Measurements from ENCODE around the gene HS1BP3.

DNA sequence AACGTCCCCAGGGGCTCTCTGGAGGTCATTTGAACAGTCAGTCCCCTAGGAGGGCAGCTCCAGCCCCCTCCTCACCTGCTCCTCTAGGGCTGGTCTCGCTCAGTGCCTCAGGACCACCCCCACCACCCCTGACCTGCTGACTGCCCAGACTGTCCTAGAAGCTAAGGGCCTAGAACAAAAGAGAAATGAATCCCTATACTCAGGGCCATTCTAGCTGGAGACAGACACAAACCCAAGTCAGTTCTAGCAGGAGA is 83.0 kb downstream of the HS1BP3 start:
- TF ChIP-seq, protein P1, sequence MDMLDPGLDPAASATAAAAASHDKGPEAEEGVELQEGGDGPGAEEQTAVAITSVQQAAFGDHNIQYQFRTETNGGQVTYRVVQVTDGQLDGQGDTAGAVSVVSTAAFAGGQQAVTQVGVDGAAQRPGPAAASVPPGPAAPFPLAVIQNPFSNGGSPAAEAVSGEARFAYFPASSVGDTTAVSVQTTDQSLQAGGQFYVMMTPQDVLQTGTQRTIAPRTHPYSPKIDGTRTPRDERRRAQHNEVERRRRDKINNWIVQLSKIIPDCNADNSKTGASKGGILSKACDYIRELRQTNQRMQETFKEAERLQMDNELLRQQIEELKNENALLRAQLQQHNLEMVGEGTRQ (IDR thresholded peaks at IDR 0.05; ENCODE audit: low read depth, low read length): no peak
- TF ChIP-seq, protein P1 (CRISPR knock-in tag; IDR thresholded peaks at IDR 0.05; ENCODE audit: borderline replicate concordance): no peak
- no peak for TF ChIP-seq ARID2 (CRISPR knock-in tag; IDR thresholded peaks at IDR 0.05; ENCODE audit: borderline replicate concordance)
- TF ChIP-seq, protein P2, sequence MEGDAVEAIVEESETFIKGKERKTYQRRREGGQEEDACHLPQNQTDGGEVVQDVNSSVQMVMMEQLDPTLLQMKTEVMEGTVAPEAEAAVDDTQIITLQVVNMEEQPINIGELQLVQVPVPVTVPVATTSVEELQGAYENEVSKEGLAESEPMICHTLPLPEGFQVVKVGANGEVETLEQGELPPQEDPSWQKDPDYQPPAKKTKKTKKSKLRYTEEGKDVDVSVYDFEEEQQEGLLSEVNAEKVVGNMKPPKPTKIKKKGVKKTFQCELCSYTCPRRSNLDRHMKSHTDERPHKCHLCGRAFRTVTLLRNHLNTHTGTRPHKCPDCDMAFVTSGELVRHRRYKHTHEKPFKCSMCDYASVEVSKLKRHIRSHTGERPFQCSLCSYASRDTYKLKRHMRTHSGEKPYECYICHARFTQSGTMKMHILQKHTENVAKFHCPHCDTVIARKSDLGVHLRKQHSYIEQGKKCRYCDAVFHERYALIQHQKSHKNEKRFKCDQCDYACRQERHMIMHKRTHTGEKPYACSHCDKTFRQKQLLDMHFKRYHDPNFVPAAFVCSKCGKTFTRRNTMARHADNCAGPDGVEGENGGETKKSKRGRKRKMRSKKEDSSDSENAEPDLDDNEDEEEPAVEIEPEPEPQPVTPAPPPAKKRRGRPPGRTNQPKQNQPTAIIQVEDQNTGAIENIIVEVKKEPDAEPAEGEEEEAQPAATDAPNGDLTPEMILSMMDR (CRISPR knock-in tag; IDR thresholded peaks at IDR 0.05): no peak
- TF ChIP-seq CBX2 (IDR thresholded peaks at IDR 0.05; ENCODE audit: low read depth, low read length): no peak
- TF ChIP-seq CBX2 (CRISPR knock-in tag; IDR thresholded peaks at IDR 0.05; ENCODE audit: low read depth): no peak
- no peak for TF ChIP-seq ZMYM2 (CRISPR knock-in tag; IDR thresholded peaks at IDR 0.05)
- no peak for TF ChIP-seq MXD4 (CRISPR knock-in tag; IDR thresholded peaks at IDR 0.05)
- no peak for TF ChIP-seq SPEN (CRISPR knock-in tag; IDR thresholded peaks at IDR 0.05; ENCODE audit: low read depth)
- TF ChIP-seq ADNP (CRISPR knock-in tag; IDR thresholded peaks at IDR 0.05): no peak
- TF ChIP-seq, protein P3, sequence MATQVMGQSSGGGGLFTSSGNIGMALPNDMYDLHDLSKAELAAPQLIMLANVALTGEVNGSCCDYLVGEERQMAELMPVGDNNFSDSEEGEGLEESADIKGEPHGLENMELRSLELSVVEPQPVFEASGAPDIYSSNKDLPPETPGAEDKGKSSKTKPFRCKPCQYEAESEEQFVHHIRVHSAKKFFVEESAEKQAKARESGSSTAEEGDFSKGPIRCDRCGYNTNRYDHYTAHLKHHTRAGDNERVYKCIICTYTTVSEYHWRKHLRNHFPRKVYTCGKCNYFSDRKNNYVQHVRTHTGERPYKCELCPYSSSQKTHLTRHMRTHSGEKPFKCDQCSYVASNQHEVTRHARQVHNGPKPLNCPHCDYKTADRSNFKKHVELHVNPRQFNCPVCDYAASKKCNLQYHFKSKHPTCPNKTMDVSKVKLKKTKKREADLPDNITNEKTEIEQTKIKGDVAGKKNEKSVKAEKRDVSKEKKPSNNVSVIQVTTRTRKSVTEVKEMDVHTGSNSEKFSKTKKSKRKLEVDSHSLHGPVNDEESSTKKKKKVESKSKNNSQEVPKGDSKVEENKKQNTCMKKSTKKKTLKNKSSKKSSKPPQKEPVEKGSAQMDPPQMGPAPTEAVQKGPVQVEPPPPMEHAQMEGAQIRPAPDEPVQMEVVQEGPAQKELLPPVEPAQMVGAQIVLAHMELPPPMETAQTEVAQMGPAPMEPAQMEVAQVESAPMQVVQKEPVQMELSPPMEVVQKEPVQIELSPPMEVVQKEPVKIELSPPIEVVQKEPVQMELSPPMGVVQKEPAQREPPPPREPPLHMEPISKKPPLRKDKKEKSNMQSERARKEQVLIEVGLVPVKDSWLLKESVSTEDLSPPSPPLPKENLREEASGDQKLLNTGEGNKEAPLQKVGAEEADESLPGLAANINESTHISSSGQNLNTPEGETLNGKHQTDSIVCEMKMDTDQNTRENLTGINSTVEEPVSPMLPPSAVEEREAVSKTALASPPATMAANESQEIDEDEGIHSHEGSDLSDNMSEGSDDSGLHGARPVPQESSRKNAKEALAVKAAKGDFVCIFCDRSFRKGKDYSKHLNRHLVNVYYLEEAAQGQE (IDR thresholded peaks at IDR 0.05; ENCODE audit: borderline replicate concordance in 1 of 2, low read depth in 1 of 2, low read length in 2 of 2): no peak

All from HepG2 (cell line).